K562 (cell line): Measurements from ENCODE around the gene PFKL. TPM values are rescaled to one million over a fixed set of nuclear protein-coding genes. Genes with fewer than 3 reads are reported as not detected.
A peak's percentile ranks its signal among the peaks of the same experiment; 100 is the strongest.

ENCODE experiments used
- ATAC-seq: fragments of 200-7000 bp; cut with Tn5 transposase; 3 replicates; pipeline ENCODE4 v1.9.1; 2020; ENCODE audit warnings: moderate library complexity
- BruUV-seq: library from RNA; stranded (reverse); fragments of 400-500 nt; replicated peaks from 2 replicates; lab custom pipeline; 2021; lab: Mats Ljungman, UMichigan
- CTCF ChIA-PET: fragments of 300-600 bp; formaldehyde crosslinking; extraction: SDS; loops from one replicate; lab custom pipeline; 2021; ENCODE audit warnings: low intra/inter-chr PET ratio; lab: Yijun Ruan, JAX
- POLR2A ChIA-PET: fragments of 300-600, 350-650 bp; sonication (Branson Sonifier 250); formaldehyde crosslinking; extraction: SDS; loops from one replicate; lab custom pipeline; 2021; ENCODE audit warnings: antibody characterized with exemption, inconsistent platforms; lab: Yijun Ruan, JAX
- DNase-seq, 4 experiments: peaks; one replicate each; pipeline versions ENCODE4 v3.0.0 to v3.0.0-alpha.2; 2011 to 2018; ENCODE audit warnings: low spot score in 3 of 4, mixed read lengths in 3 of 4; ENCODE audit errors: extremely low read depth in 1 of 4
- FAIRE-seq: peaks from 2 replicates; lab custom pipeline; 2011; peaks lifted over from hg19 to GRCh38; lab: Jason Lieb, UNC
- H2AFZ ChIP-seq: 2 replicates; pipeline ENCODE4 v1.6.0; 2011; ENCODE audit warnings: low read depth, low read length, control low read depth, inconsistent platforms
- H3K27ac ChIP-seq: fragments of 200-600 bp; 3 replicates; pipeline ENCODE4 v1.8.0; 2011; ENCODE audit warnings: low read depth, mild to moderate bottlenecking, control low read depth, inconsistent platforms, low read length, moderate library complexity, mixed read lengths; ENCODE audit errors: extremely low read depth
- H3K27me3 ChIP-seq, 2 experiments: fragments of 300-600 bp in 1 of 2; 2 replicates in 1 of 2; 3 replicates in 1 of 2; pipeline versions ENCODE4 v1.6.0 to v1.8.0; 2011; ENCODE audit warnings: inconsistent platforms in 2 of 2, low read length in 2 of 2, mild to moderate bottlenecking in 1 of 2, mixed read lengths in 1 of 2, moderate library complexity in 1 of 2; ENCODE audit not compliant: control insufficient read depth in 2 of 2, insufficient read depth in 2 of 2
- H3K36me3 ChIP-seq: fragments of 300-600 bp; 3 replicates; pipeline ENCODE4 v1.8.0; 2011; ENCODE audit warnings: mild to moderate bottlenecking, low read length, inconsistent platforms; ENCODE audit not compliant: control insufficient read depth, insufficient read depth
- H3K4me1 ChIP-seq, 2 experiments: fragments of 200-600 bp in 1 of 2; replicated peaks in 1 of 2; 2 replicates in 1 of 2; 3 replicates in 1 of 2; pipeline versions ENCODE4 v1.5.1 to v1.8.0; 2011; ENCODE audit warnings: inconsistent platforms in 2 of 2, low read length in 2 of 2, mild to moderate bottlenecking in 1 of 2, mixed read lengths in 1 of 2, moderate library complexity in 1 of 2; ENCODE audit not compliant: control insufficient read depth in 2 of 2, insufficient read depth in 2 of 2
- H3K4me2 ChIP-seq: 2 replicates; pipeline ENCODE4 v1.6.1; 2011; ENCODE audit warnings: low read length, control low read depth, inconsistent platforms, mixed read lengths; ENCODE audit not compliant: insufficient read depth
- H3K4me3 ChIP-seq: fragments of 200-600 bp; sonication (generic), shearing (Covaris generic); 2 replicates; pipeline ENCODE4 v1.5.1; 2016; ENCODE audit warnings: control low read depth, inconsistent platforms
- H3K79me2 ChIP-seq: fragments of 200-600 bp; 3 replicates; pipeline ENCODE4 v1.8.0; 2011; ENCODE audit warnings: low read length, inconsistent platforms; ENCODE audit not compliant: control insufficient read depth, insufficient read depth
- H3K9ac ChIP-seq, 2 experiments: 2 replicates each; pipeline versions ENCODE4 v1.6.0 to v1.6.1; 2011; ENCODE audit warnings: low read depth in 2 of 2, low read length in 2 of 2, control low read depth in 1 of 2, inconsistent platforms in 1 of 2, mild to moderate bottlenecking in 1 of 2, mixed read lengths in 1 of 2; ENCODE audit not compliant: insufficient read depth in 1 of 2
- H3K9me1 ChIP-seq: one replicate; pipeline ENCODE4 v1.6.0; 2011; ENCODE audit warnings: inconsistent platforms, mild to moderate bottlenecking, low read length, moderate library complexity; ENCODE audit not compliant: control insufficient read depth, insufficient read depth
- H3K9me3 ChIP-seq: replicated peaks from 2 replicates; pipeline ENCODE4 v1.5.1; 2011; ENCODE audit warnings: low read depth, low read length, inconsistent platforms; ENCODE audit not compliant: control insufficient read depth, insufficient read depth
- H4K20me1 ChIP-seq: replicated peaks from 2 replicates; pipeline ENCODE4 v1.6.1; 2011; ENCODE audit warnings: low read length, inconsistent platforms, mixed read lengths; ENCODE audit not compliant: control insufficient read depth, insufficient read depth
- HBP1 ChIP-seq: fragments of 450-650 bp; formaldehyde crosslinking; IDR thresholded peaks from 2 replicates; pipeline ENCODE4 v1.4.0; 2022; ENCODE audit warnings: missing genetic modification characterization
- HMBOX1 ChIP-seq: sonication (generic); IDR thresholded peaks from 2 replicates; pipeline ENCODE4 v1.6.1; 2016
- MGA ChIP-seq: fragments of 450-650 bp; IDR thresholded peaks from 2 replicates; pipeline ENCODE4 v1.6.1; 2016; ENCODE audit warnings: mild to moderate bottlenecking, moderate library complexity
- TAF1 ChIP-seq: IDR thresholded peaks from 2 replicates; pipeline ENCODE4 v1.6.1; 2011; ENCODE audit warnings: mild to moderate bottlenecking, low read length, moderate library complexity; ENCODE audit not compliant: insufficient read depth, control insufficient read depth, severe bottlenecking; ENCODE audit errors: extremely low read depth
- WGBS: fragments of 100-300 bp; shearing (Covaris generic); methylation state at CpG from one replicate; pipeline ENCODE4 v1.1.6; 2016; ENCODE audit warnings: low coverage, mixed read lengths; ENCODE audit not compliant: insufficient coverage; ENCODE audit errors: missing lambda C conversion rate; 5-methylcytosine and 5-hydroxymethylcytosine counted together
- in situ Hi-C: fragments of 300-500 bp; cut with MboI; formaldehyde crosslinking; loops from 4 replicates; pipeline ENCODE4 v1.15.0; 2018; ENCODE audit warnings: inconsistent platforms, mixed read lengths
- intact Hi-C: fragments of 100-400 bp; cut with micrococcal nuclease; formaldehyde crosslinking; loops from 2 replicates; pipeline ENCODE4 v1.14.2; 2022
- polyA plus RNA-seq, 8 experiments: library from polyadenylated mRNA; depleted of rRNA in 4 of 8; stranded (reverse) in 5 of 8; unstranded in 3 of 8; fragments of >200 nt; fragmentation: Nextera tagmentation in 2 of 8; fragmentation: Illumina TruSeq in 1 of 8; extraction: Ambion mirVana in 2 of 8; extraction: Trizol in 1 of 8; gene quantifications; 2 replicates each; pipeline versions ENCODE4 v1.2.1 to v1.2.3, GENCODE V29; 2011 to 2014; ENCODE audit warnings: inconsistent platforms in 1 of 8, missing spikeins in 1 of 8
- total RNA-seq, 7 experiments: library from RNA; depleted of rRNA in 6 of 7; stranded (reverse); fragments of >200 nt in 6 of 7; fragmentation: Illumina TruSeq in 2 of 7; extraction: Trizol in 2 of 7; gene quantifications; 2 replicates each; pipeline versions ENCODE4 v1.2.1 to v1.2.3, GENCODE V29; 2011 to 2021; ENCODE audit warnings: low replicate concordance in 1 of 7

PFKL gene
- total and polyA plus RNA-seq, 9 of the 15 experiments (the other 6 are each of a cell fraction or from before 2014, with no cell fraction given): 1.1 to 124 (median 45.6) TPM

- 4% methylated on average over 21 of the region's 21 CpGs for whole genome bisulfite sequencing
- FAIRE-seq: no peak
- BruUV-seq: no TSS peak
- ChIA-PET POLR2A (no interaction called here), CTCF (no interaction called here)
- H3K36me3 ChIP-seq: no peaks in the 10 kb centered on the region
- peaks cover 57 to 82% of the 10 kb centered on the region in 2 experiments for H3K27me3 ChIP-seq
- H4K20me1 ChIP-seq: no peaks in the 10 kb centered on the region
- no peak overlapping the region for H3K4me2 ChIP-seq
- intact Hi-C loops: no loop called here
- no peak overlapping the region for H3K9ac ChIP-seq
- in situ Hi-C loops: no loop called here
- no peak overlapping the region for H3K4me3 ChIP-seq
- ATAC-seq: no peak
- peaks cover 1% of the 10 kb centered on the region; the same call in 1 of the 2 replicates for H3K9me3 ChIP-seq
- H2AFZ ChIP-seq: no peak overlapping the region
- no peaks in the 10 kb centered on the region for H3K9me1 ChIP-seq
- no peak for DNase-seq
- no peaks in the 10 kb centered on the region for H3K79me2 ChIP-seq
- H3K27ac ChIP-seq: no peak overlapping the region
- H3K4me1 ChIP-seq: 0 out of 5 replicates have a peak, but pooled peaks cover 0 to under 1% of the 10 kb centered on the region in 2 experiments
- TF ChIP-seq HBP1 (no peak), HMBOX1 (no peak), TAF1 (no peak), MGA (peak; percentile 77)
Measured at GRCh38 chr21:44357064-44357837, 57.4 kb downstream of the PFKL start.
